ENCODE results near the gene AKT1. TPM values are rescaled to one million over a fixed set of nuclear protein-coding genes. Genes with fewer than 3 reads are reported as not detected.
A peak's percentile ranks its signal among the peaks of the same experiment; 100 is the strongest.

The AKT1 gene
- total RNA-seq, 1 donor from 2014 or later = 123 TPM

GRCh38 chr14:104755621-104756020 lies 39.9 kb downstream of the AKT1 start:
- no peak for TF ChIP-seq CTCF (conservative IDR thresholded peaks at IDR 0.05)
- no peak overlapping the region for H3K4me3 Mint-ChIP-seq
- no peaks in the 10 kb centered on the region for H3K9me3 Mint-ChIP-seq
- H3K27me3 Mint-ChIP-seq = no peaks in the 10 kb centered on the region
- peaks cover 15% of the 10 kb centered on the region for H3K36me3 Mint-ChIP-seq
- peaks cover 12% of the 10 kb centered on the region for H3K4me1 Mint-ChIP-seq (ENCODE audit: unreplicated experiment)
- H3K27ac Mint-ChIP-seq = no peak overlapping the region
- no peak for DNase-seq (ENCODE audit: extremely low spot score, unreplicated experiment)

GRCh38 chr14:104754213-104754851 lies 41.2 kb downstream of the AKT1 start:
- peak overlapping the region; percentile 90 for H3K4me3 Mint-ChIP-seq
- H3K36me3 Mint-ChIP-seq = peaks cover 15% of the 10 kb centered on the region
- TF ChIP-seq CTCF (conservative IDR thresholded peaks at IDR 0.05) = no peak
- peaks cover 21% of the 10 kb centered on the region for H3K4me1 Mint-ChIP-seq (ENCODE audit: unreplicated experiment)
- H3K27ac Mint-ChIP-seq = peak overlapping the region; percentile 95
- no peaks in the 10 kb centered on the region for H3K27me3 Mint-ChIP-seq
- H3K9me3 Mint-ChIP-seq = no peaks in the 10 kb centered on the region
- DNase-seq (ENCODE audit: extremely low spot score, unreplicated experiment) = no peak

GRCh38 chr14:104753528-104754212 lies 41.9 kb downstream of the AKT1 start:
- H3K9me3 Mint-ChIP-seq = no peaks in the 10 kb centered on the region
- H3K27ac Mint-ChIP-seq = peak overlapping the region; percentile 95
- H3K4me3 Mint-ChIP-seq = peak overlapping the region; percentile 90
- no peaks in the 10 kb centered on the region for H3K27me3 Mint-ChIP-seq
- no peak for DNase-seq (ENCODE audit: extremely low spot score, unreplicated experiment)
- peaks cover 11% of the 10 kb centered on the region for H3K36me3 Mint-ChIP-seq
- no peak for TF ChIP-seq CTCF (conservative IDR thresholded peaks at IDR 0.05)
- H3K4me1 Mint-ChIP-seq (ENCODE audit: unreplicated experiment) = peaks cover 27% of the 10 kb centered on the region

GRCh38 chr14:104752735-104753527 lies 42.6 kb downstream of the AKT1 start, which contains the start of gene SIVA1:
SIVA1 (plus strand) TSS chr14:104753147; CDS start chr14:104753202, 55 bp downstream.
- TF ChIP-seq CTCF (conservative IDR thresholded peaks at IDR 0.05) = no peak
- peak within 1 kb of the TSS; percentile 95 for H3K27ac Mint-ChIP-seq
- H3K36me3 Mint-ChIP-seq = peaks cover 11% of the 10 kb centered on the region
- no peaks in the 10 kb centered on the region for H3K27me3 Mint-ChIP-seq
- H3K4me1 Mint-ChIP-seq (ENCODE audit: unreplicated experiment) = peaks cover 35% of the 10 kb centered on the region
- peak; percentile 100 for DNase-seq (ENCODE audit: extremely low spot score, unreplicated experiment)
- peak within 1 kb of the TSS; percentile 90 for H3K4me3 Mint-ChIP-seq
- no peaks in the 10 kb centered on the region for H3K9me3 Mint-ChIP-seq

- DNase-seq (ENCODE audit: extremely low spot score, unreplicated experiment) = no peak
- TF ChIP-seq CTCF (conservative IDR thresholded peaks at IDR 0.05) = no peak
- peak overlapping the region; percentile 95 for H3K27ac Mint-ChIP-seq
- peaks cover 11% of the 10 kb centered on the region for H3K36me3 Mint-ChIP-seq
- H3K4me3 Mint-ChIP-seq = peak overlapping the region; percentile 90
- peaks cover 36% of the 10 kb centered on the region for H3K4me1 Mint-ChIP-seq (ENCODE audit: unreplicated experiment)
- no peaks in the 10 kb centered on the region for H3K27me3 Mint-ChIP-seq
- H3K9me3 Mint-ChIP-seq = no peaks in the 10 kb centered on the region
Observed at GRCh38 chr14:104752423-104752734, 43.2 kb downstream of the AKT1 start.
